Measurements from ENCODE around the gene BCAR1. TPM values are rescaled to one million over a fixed set of nuclear protein-coding genes. Genes with fewer than 3 reads are reported as not detected.

BCAR1 gene
- total and polyA plus RNA-seq, 2 of the 13 experiments (the other 11 are each of a cell fraction or from before 2014, with no cell fraction given) = 48.1 to 51.7 TPM

DNA sequence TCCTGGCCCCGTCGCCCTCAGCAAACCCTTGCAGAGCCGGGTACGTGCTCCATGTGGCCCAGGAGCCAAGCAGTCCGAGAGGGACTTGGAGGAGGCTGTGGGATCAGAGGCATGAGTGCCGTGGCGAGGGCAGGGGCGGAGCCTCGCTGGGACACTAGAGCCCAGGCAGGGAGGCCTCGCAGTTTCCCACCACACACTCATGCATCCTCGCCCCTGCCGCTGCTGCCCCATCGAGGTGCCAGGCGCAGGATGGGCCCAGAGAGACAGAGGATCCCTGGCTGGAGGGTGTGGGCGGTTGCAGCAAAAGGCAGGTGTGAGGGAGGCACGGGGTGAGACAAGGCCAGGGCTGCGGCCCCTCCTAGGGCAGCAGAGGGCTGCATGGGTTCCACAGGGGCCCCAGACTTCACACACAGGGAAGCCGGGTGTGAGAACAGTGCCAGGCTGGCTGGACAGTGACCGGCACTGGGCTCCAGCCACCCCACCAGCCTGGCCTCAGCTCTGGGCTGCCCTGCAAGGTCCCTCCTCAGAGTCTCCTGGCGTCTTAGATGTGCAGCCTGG lies 7.7 kb downstream of the BCAR1 start:
- Histone ChIP-seq H3K9me3 (ENCODE audit: low read length) (no peaks in the 10 kb centered on the region), H2AFZ (ENCODE audit: low read length) (no peak overlapping the region), H4K20me1 (ENCODE audit: insufficient read depth, low read length) (peaks cover 6% of the 10 kb centered on the region; the same call in 1 of the 2 replicates), H3K27me3 (ENCODE audit: control insufficient read depth in 1 of 2, insufficient read depth in 2 of 2, low read length in 2 of 2) (no peaks in the 10 kb centered on the region), H3K4me3 (replicated peaks in 1 of 3; ENCODE audit: insufficient read depth in 1 of 3, low read depth in 2 of 3, low read length in 3 of 3) (no peak overlapping the region; a peak in 1 of 6 replicates), H3K9ac (ENCODE audit: insufficient read depth, low read depth, low read length) (peak overlapping the region; percentile 99), H3K79me2 (ENCODE audit: insufficient read depth, low read length) (peaks cover 84% of the 10 kb centered on the region), H3K36me3 (replicated peaks in 1 of 2; ENCODE audit: control insufficient read depth in 1 of 2, insufficient read depth in 2 of 2, low read length in 2 of 2) (peaks cover 24 to 32% of the 10 kb centered on the region in 2 experiments), H3K27ac (ENCODE audit: extremely low read length, insufficient read depth, low read length) (peak overlapping the region; percentile 97), H3K4me1 (ENCODE audit: insufficient read depth, low read length) (peaks cover 86% of the 10 kb centered on the region), H3K4me2 (ENCODE audit: low read depth, low read length) (peak overlapping the region; percentile 84)
- ATAC-seq (no peak), FAIRE-seq (no peak), DNase-seq (ENCODE audit: low spot score) (no peak)
- POLR2A ChIA-PET = interaction anchor here (1.2 to 14.7 kb wide), 6 partner anchors 12 to 190 kb away, joined by 3 to 312 read pairs (median 16); partner anchors contain the start of gene CFDP1
- intact Hi-C loops (cut with micrococcal nuclease; ENCODE audit: unreplicated experiment) = loop anchor here (2.0 kb wide), 1 partner anchor 21 kb away; no protein-coding TSS in a partner anchor
- no peak for TF ChIP-seq ZFP36L1 (CRISPR knock-in tag; IDR thresholded peaks at IDR 0.05)
- TF ChIP-seq U2AF1 (optimal IDR thresholded peaks at IDR 0.05; ENCODE audit: low read depth, low read length) = peak; percentile 18
- 0 out of 2 replicates have a peak, but pooled peaks have one; percentile 17 for TF ChIP-seq HNRNPL (IDR thresholded peaks at IDR 0.05; ENCODE audit: low read depth, low read length)
- TF ChIP-seq, protein P1, sequence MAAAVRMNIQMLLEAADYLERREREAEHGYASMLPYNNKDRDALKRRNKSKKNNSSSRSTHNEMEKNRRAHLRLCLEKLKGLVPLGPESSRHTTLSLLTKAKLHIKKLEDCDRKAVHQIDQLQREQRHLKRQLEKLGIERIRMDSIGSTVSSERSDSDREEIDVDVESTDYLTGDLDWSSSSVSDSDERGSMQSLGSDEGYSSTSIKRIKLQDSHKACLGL (CRISPR knock-in tag; IDR thresholded peaks at IDR 0.05) = peak; percentile 64; the same call in 1 of the 2 replicates
- 0 out of 2 replicates have a peak, but pooled peaks have one; percentile 26 for TF ChIP-seq PCBP1 (IDR thresholded peaks at IDR 0.05; ENCODE audit: borderline replicate concordance, low read depth, low read length)
- 0 out of 2 replicates have a peak, but pooled peaks have one; percentile 42 for TF ChIP-seq EED (CRISPR knock-in tag; IDR thresholded peaks at IDR 0.05)
- 0 out of 2 replicates have a peak, but pooled peaks have one; percentile 69 for TF ChIP-seq ZNF891 (CRISPR knock-in tag; IDR thresholded peaks at IDR 0.05)
- 0 out of 2 replicates have a peak, but pooled peaks have one; percentile 47 for TF ChIP-seq ZNF235 (CRISPR knock-in tag; IDR thresholded peaks at IDR 0.05; ENCODE audit: borderline replicate concordance)
- no peak for TF ChIP-seq JUNB (CRISPR knock-in tag; IDR thresholded peaks at IDR 0.05; ENCODE audit: borderline replicate concordance)
- TF ChIP-seq HHEX (CRISPR knock-in tag; IDR thresholded peaks at IDR 0.05) = no peak
- TF ChIP-seq, protein P2, sequence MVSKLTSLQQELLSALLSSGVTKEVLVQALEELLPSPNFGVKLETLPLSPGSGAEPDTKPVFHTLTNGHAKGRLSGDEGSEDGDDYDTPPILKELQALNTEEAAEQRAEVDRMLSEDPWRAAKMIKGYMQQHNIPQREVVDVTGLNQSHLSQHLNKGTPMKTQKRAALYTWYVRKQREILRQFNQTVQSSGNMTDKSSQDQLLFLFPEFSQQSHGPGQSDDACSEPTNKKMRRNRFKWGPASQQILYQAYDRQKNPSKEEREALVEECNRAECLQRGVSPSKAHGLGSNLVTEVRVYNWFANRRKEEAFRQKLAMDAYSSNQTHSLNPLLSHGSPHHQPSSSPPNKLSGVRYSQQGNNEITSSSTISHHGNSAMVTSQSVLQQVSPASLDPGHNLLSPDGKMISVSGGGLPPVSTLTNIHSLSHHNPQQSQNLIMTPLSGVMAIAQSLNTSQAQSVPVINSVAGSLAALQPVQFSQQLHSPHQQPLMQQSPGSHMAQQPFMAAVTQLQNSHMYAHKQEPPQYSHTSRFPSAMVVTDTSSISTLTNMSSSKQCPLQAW (CRISPR knock-in tag; IDR thresholded peaks at IDR 0.05) = 0 out of 2 replicates have a peak, but pooled peaks have one; percentile 9
- peak; percentile 80 for TF ChIP-seq RBFOX2 (IDR thresholded peaks at IDR 0.05; ENCODE audit: low read depth, low read length)
- peak; percentile 30; the same call in 1 of the 2 replicates for TF ChIP-seq KDM5B (CRISPR knock-in tag; IDR thresholded peaks at IDR 0.05; ENCODE audit: borderline replicate concordance)
- TF ChIP-seq ZNF746 (CRISPR knock-in tag; IDR thresholded peaks at IDR 0.05) = 0 out of 2 replicates have a peak, but pooled peaks have one; percentile 25
- TF ChIP-seq RBM22 (optimal IDR thresholded peaks at IDR 0.05; ENCODE audit: low read length) = peak; percentile 86
- peak; percentile 84; the same call in 1 of the 2 replicates for TF ChIP-seq ZNF567 (CRISPR knock-in tag; IDR thresholded peaks at IDR 0.05; ENCODE audit: borderline replicate concordance)
- peak; percentile 41; the same call in 1 of the 2 replicates for TF ChIP-seq NRL (CRISPR knock-in tag; IDR thresholded peaks at IDR 0.05; ENCODE audit: borderline replicate concordance)
- peak; percentile 29; the same call in 1 of the 2 replicates for TF ChIP-seq ZNF326 (CRISPR knock-in tag; IDR thresholded peaks at IDR 0.05; ENCODE audit: borderline replicate concordance)
- TF ChIP-seq ZNF776 (CRISPR knock-in tag; IDR thresholded peaks at IDR 0.05) = 0 out of 2 replicates have a peak, but pooled peaks have one; percentile 50
- TF ChIP-seq ZNF75D (CRISPR knock-in tag; IDR thresholded peaks at IDR 0.05; ENCODE audit: borderline replicate concordance) = no peak
- peak; percentile 98 for TF ChIP-seq AGO2 (optimal IDR thresholded peaks at IDR 0.05; ENCODE audit: low read depth, low read length)
- 0 out of 2 replicates have a peak, but pooled peaks have one; percentile 32 for TF ChIP-seq ZNF274 (CRISPR knock-in tag; IDR thresholded peaks at IDR 0.05)
- TF ChIP-seq ZFP36 (IDR thresholded peaks at IDR 0.05; ENCODE audit: borderline replicate concordance, low read depth, low read length, partially characterized antibody) = no peak
- in situ Hi-C loops (cut with HindIII; ENCODE audit: extremely low pct_ligation_motif_present, low pct_unique_long_range_greater_than_20kb) = no loop called here
- WGBS (ENCODE audit: low lambda C conversion rate) = 96% methylated on average over 20 of the region's 20 CpGs
- BruUV-seq (replicated peaks) = no TSS peak
- CTCF ChIA-PET (ENCODE audit: low intra/inter-chr PET ratio, low total read pairs) = no interaction called here

Measured in HepG2 (cell line).